K562 (cell line): Measurements from ENCODE around the gene DEGS1. TPM values are rescaled to one million over a fixed set of nuclear protein-coding genes. Genes with fewer than 3 reads are reported as not detected.

ENCODE experiments used
- ATAC-seq: fragments of 200-7000 bp; cut with Tn5 transposase; 3 replicates; pipeline ENCODE4 v1.9.1; 2020; ENCODE audit warnings: moderate library complexity
- BruUV-seq: library from RNA; stranded (reverse); fragments of 400-500 nt; replicated peaks from 2 replicates; lab custom pipeline; 2021; lab: Mats Ljungman, UMichigan
- CTCF ChIA-PET: fragments of 300-600 bp; formaldehyde crosslinking; extraction: SDS; loops from one replicate; lab custom pipeline; 2021; ENCODE audit warnings: low intra/inter-chr PET ratio; lab: Yijun Ruan, JAX
- POLR2A ChIA-PET: fragments of 300-600, 350-650 bp; sonication (Branson Sonifier 250); formaldehyde crosslinking; extraction: SDS; loops from one replicate; lab custom pipeline; 2021; ENCODE audit warnings: antibody characterized with exemption, inconsistent platforms; lab: Yijun Ruan, JAX
- DNase-seq, 4 experiments: peaks; one replicate each; pipeline versions ENCODE4 v3.0.0 to v3.0.0-alpha.2; 2011 to 2018; ENCODE audit warnings: low spot score in 3 of 4, mixed read lengths in 3 of 4; ENCODE audit errors: extremely low read depth in 1 of 4
- FAIRE-seq: peaks from 2 replicates; lab custom pipeline; 2011; peaks lifted over from hg19 to GRCh38; lab: Jason Lieb, UNC
- H2AFZ ChIP-seq: 2 replicates; pipeline ENCODE4 v1.6.0; 2011; ENCODE audit warnings: low read depth, low read length, control low read depth, inconsistent platforms
- H3K27ac ChIP-seq: fragments of 200-600 bp; 3 replicates; pipeline ENCODE4 v1.8.0; 2011; ENCODE audit warnings: low read depth, mild to moderate bottlenecking, control low read depth, inconsistent platforms, low read length, moderate library complexity, mixed read lengths; ENCODE audit errors: extremely low read depth
- H3K27me3 ChIP-seq, 2 experiments: fragments of 300-600 bp in 1 of 2; 2 replicates in 1 of 2; 3 replicates in 1 of 2; pipeline versions ENCODE4 v1.6.0 to v1.8.0; 2011; ENCODE audit warnings: inconsistent platforms in 2 of 2, low read length in 2 of 2, mild to moderate bottlenecking in 1 of 2, mixed read lengths in 1 of 2, moderate library complexity in 1 of 2; ENCODE audit not compliant: control insufficient read depth in 2 of 2, insufficient read depth in 2 of 2
- H3K36me3 ChIP-seq: fragments of 300-600 bp; 3 replicates; pipeline ENCODE4 v1.8.0; 2011; ENCODE audit warnings: mild to moderate bottlenecking, low read length, inconsistent platforms; ENCODE audit not compliant: control insufficient read depth, insufficient read depth
- H3K4me1 ChIP-seq, 2 experiments: fragments of 200-600 bp in 1 of 2; replicated peaks in 1 of 2; 2 replicates in 1 of 2; 3 replicates in 1 of 2; pipeline versions ENCODE4 v1.5.1 to v1.8.0; 2011; ENCODE audit warnings: inconsistent platforms in 2 of 2, low read length in 2 of 2, mild to moderate bottlenecking in 1 of 2, mixed read lengths in 1 of 2, moderate library complexity in 1 of 2; ENCODE audit not compliant: control insufficient read depth in 2 of 2, insufficient read depth in 2 of 2
- H3K4me2 ChIP-seq: 2 replicates; pipeline ENCODE4 v1.6.1; 2011; ENCODE audit warnings: low read length, control low read depth, inconsistent platforms, mixed read lengths; ENCODE audit not compliant: insufficient read depth
- H3K4me3 ChIP-seq: fragments of 200-600 bp; sonication (generic), shearing (Covaris generic); 2 replicates; pipeline ENCODE4 v1.5.1; 2016; ENCODE audit warnings: control low read depth, inconsistent platforms
- H3K79me2 ChIP-seq: fragments of 200-600 bp; 3 replicates; pipeline ENCODE4 v1.8.0; 2011; ENCODE audit warnings: low read length, inconsistent platforms; ENCODE audit not compliant: control insufficient read depth, insufficient read depth
- H3K9ac ChIP-seq, 2 experiments: 2 replicates each; pipeline versions ENCODE4 v1.6.0 to v1.6.1; 2011; ENCODE audit warnings: low read depth in 2 of 2, low read length in 2 of 2, control low read depth in 1 of 2, inconsistent platforms in 1 of 2, mild to moderate bottlenecking in 1 of 2, mixed read lengths in 1 of 2; ENCODE audit not compliant: insufficient read depth in 1 of 2
- H3K9me1 ChIP-seq: one replicate; pipeline ENCODE4 v1.6.0; 2011; ENCODE audit warnings: inconsistent platforms, mild to moderate bottlenecking, low read length, moderate library complexity; ENCODE audit not compliant: control insufficient read depth, insufficient read depth
- H3K9me3 ChIP-seq: replicated peaks from 2 replicates; pipeline ENCODE4 v1.5.1; 2011; ENCODE audit warnings: low read depth, low read length, inconsistent platforms; ENCODE audit not compliant: control insufficient read depth, insufficient read depth
- H4K20me1 ChIP-seq: replicated peaks from 2 replicates; pipeline ENCODE4 v1.6.1; 2011; ENCODE audit warnings: low read length, inconsistent platforms, mixed read lengths; ENCODE audit not compliant: control insufficient read depth, insufficient read depth
- ATF3 ChIP-seq, 2 experiments: fragments of 450-650 bp in 1 of 2; sonication (generic) in 1 of 2; formaldehyde crosslinking in 1 of 2; IDR thresholded peaks in 1 of 2; conservative IDR thresholded peaks in 1 of 2; 2 replicates each; pipeline versions ENCODE4 v1.6.1 to v1.8.1; 2016 to 2023; ENCODE audit warnings: mild to moderate bottlenecking in 2 of 2, moderate library complexity in 2 of 2, inconsistent platforms in 1 of 2, missing genetic modification reagents in 1 of 2
- FOXP4 ChIP-seq: sonication (generic); formaldehyde crosslinking; IDR thresholded peaks from 2 replicates; pipeline ENCODE4 v1.8.0; 2022; ENCODE audit warnings: mild to moderate bottlenecking, missing genetic modification reagents, borderline replicate concordance
- GABPB2 ChIP-seq: fragments of 250-450 bp; sonication (Bioruptor Pico); conservative IDR thresholded peaks from 2 replicates; pipeline ENCODE4 v1.5.1; 2021; ENCODE audit warnings: mild to moderate bottlenecking
- HES1 ChIP-seq: fragments of 450-650 bp; IDR thresholded peaks from 2 replicates; pipeline ENCODE4 v1.6.1; 2016; ENCODE audit warnings: low read depth, mild to moderate bottlenecking, moderate library complexity
- MECOM ChIP-seq: fragments of 250-450 bp; sonication (Bioruptor Pico); IDR thresholded peaks from 2 replicates; pipeline ENCODE4 v1.8.0; 2022; ENCODE audit warnings: inconsistent platforms
- UBTF ChIP-seq, 2 experiments: IDR thresholded peaks; 2 replicates each; pipeline ENCODE4 v1.6.1; 2012; ENCODE audit warnings: improper control_type of control experiment in 2 of 2, low read depth in 2 of 2, low read length in 2 of 2, borderline replicate concordance in 1 of 2
- ZBTB49 ChIP-seq: sonication (generic); formaldehyde crosslinking; IDR thresholded peaks from 2 replicates; pipeline ENCODE4 v1.8.0; 2022; ENCODE audit warnings: missing genetic modification reagents, mild to moderate bottlenecking, borderline replicate concordance
- ZNF174 ChIP-seq: fragments of 250-450 bp; sonication (Bioruptor Pico); IDR thresholded peaks from 2 replicates; pipeline ENCODE4 v1.4.0; 2020; ENCODE audit warnings: mild to moderate bottlenecking
- ZNF449 ChIP-seq: fragments of 250-450 bp; sonication (Bioruptor Pico); IDR thresholded peaks from 2 replicates; pipeline ENCODE4 v1.8.0; 2022; ENCODE audit warnings: moderate library complexity, mild to moderate bottlenecking, inconsistent platforms
- WGBS: fragments of 100-300 bp; shearing (Covaris generic); methylation state at CpG from one replicate; pipeline ENCODE4 v1.1.6; 2016; ENCODE audit warnings: low coverage, mixed read lengths; ENCODE audit not compliant: insufficient coverage; ENCODE audit errors: missing lambda C conversion rate; 5-methylcytosine and 5-hydroxymethylcytosine counted together
- in situ Hi-C: fragments of 300-500 bp; cut with MboI; formaldehyde crosslinking; loops from 4 replicates; pipeline ENCODE4 v1.15.0; 2018; ENCODE audit warnings: inconsistent platforms, mixed read lengths
- intact Hi-C: fragments of 100-400 bp; cut with micrococcal nuclease; formaldehyde crosslinking; loops from 2 replicates; pipeline ENCODE4 v1.14.2; 2022
- polyA plus RNA-seq, 8 experiments: library from polyadenylated mRNA; depleted of rRNA in 4 of 8; stranded (reverse) in 5 of 8; unstranded in 3 of 8; fragments of >200 nt; fragmentation: Nextera tagmentation in 2 of 8; fragmentation: Illumina TruSeq in 1 of 8; extraction: Ambion mirVana in 2 of 8; extraction: Trizol in 1 of 8; gene quantifications; 2 replicates each; pipeline versions ENCODE4 v1.2.1 to v1.2.3, GENCODE V29; 2011 to 2014; ENCODE audit warnings: inconsistent platforms in 1 of 8, missing spikeins in 1 of 8
- total RNA-seq, 7 experiments: library from RNA; depleted of rRNA in 6 of 7; stranded (reverse); fragments of >200 nt in 6 of 7; fragmentation: Illumina TruSeq in 2 of 7; extraction: Trizol in 2 of 7; gene quantifications; 2 replicates each; pipeline versions ENCODE4 v1.2.1 to v1.2.3, GENCODE V29; 2011 to 2021; ENCODE audit warnings: low replicate concordance in 1 of 7

Gene DEGS1
- total and polyA plus RNA-seq, 9 of the 15 experiments (the other 6 are each of a cell fraction or from before 2014, with no cell fraction given) = 12.3 to 95.0 (median 38.8) TPM

- TF ChIP-seq UBTF (IDR thresholded peaks at IDR 0.05; ENCODE audit: borderline replicate concordance in 1 of 2, low read depth in 2 of 2, low read length in 2 of 2) (no peak), MECOM (no peak), ZNF174 (CRISPR knock-in tag) (no peak)
- TF ChIP-seq, all 486 proteins: peak for 0
These were observed 15.5 kb downstream of the DEGS1 start (continued) for GRCh38 chr1:224198572-224198971.

- Histone ChIP-seq H2AFZ (no peak overlapping the region), H3K9me3 (no peaks in the 10 kb centered on the region), H3K4me3 (no peak overlapping the region), H3K4me2 (no peak overlapping the region), H4K20me1 (no peaks in the 10 kb centered on the region), H3K79me2 (no peaks in the 10 kb centered on the region), H3K27ac (no peak overlapping the region), H3K27me3 (no peaks in the 10 kb centered on the region), H3K9ac (no peak overlapping the region), H3K9me1 (no peaks in the 10 kb centered on the region), H3K4me1 (peaks cover 3 to 4% of the 10 kb centered on the region in 2 experiments; a peak in 3 of 5 replicates), H3K36me3 (no peaks in the 10 kb centered on the region)
- POLR2A ChIA-PET = interaction anchor here (2.3 kb wide), 1 partner anchor 16 kb away, joined by 5 read pairs; the partner anchor contains the start of gene DEGS1
- intact Hi-C loops = no loop called here
- in situ Hi-C loops = no loop called here
- no peak for ATAC-seq
- no TSS peak for BruUV-seq
- DNase-seq = no peak
- 17% methylated on average over 2 of the region's 2 CpGs for WGBS
- no peak for FAIRE-seq
- CTCF ChIA-PET = no interaction called here
- TF ChIP-seq ZBTB49 (CRISPR knock-in tag) (no peak), GABPB2 (no peak), FOXP4 (CRISPR knock-in tag) (no peak), ZNF449 (CRISPR knock-in tag) (no peak), ATF3 (IDR thresholded peaks at IDR 0.05) (no peak), ATF3 (CRISPR knock-in tag; conservative IDR thresholded peaks at IDR 0.05) (no peak), HES1 (no peak)
These were observed 16.6 kb downstream of the DEGS1 start for GRCh38 chr1:224199679-224200078.
